ENCODE data around the gene EYS.
"Not testable (repeated sequence)": the region's sequence is repeated elsewhere in the genome, so short reads cannot be mapped to it uniquely, and the experiment has no call there.

EYS gene

DNA sequence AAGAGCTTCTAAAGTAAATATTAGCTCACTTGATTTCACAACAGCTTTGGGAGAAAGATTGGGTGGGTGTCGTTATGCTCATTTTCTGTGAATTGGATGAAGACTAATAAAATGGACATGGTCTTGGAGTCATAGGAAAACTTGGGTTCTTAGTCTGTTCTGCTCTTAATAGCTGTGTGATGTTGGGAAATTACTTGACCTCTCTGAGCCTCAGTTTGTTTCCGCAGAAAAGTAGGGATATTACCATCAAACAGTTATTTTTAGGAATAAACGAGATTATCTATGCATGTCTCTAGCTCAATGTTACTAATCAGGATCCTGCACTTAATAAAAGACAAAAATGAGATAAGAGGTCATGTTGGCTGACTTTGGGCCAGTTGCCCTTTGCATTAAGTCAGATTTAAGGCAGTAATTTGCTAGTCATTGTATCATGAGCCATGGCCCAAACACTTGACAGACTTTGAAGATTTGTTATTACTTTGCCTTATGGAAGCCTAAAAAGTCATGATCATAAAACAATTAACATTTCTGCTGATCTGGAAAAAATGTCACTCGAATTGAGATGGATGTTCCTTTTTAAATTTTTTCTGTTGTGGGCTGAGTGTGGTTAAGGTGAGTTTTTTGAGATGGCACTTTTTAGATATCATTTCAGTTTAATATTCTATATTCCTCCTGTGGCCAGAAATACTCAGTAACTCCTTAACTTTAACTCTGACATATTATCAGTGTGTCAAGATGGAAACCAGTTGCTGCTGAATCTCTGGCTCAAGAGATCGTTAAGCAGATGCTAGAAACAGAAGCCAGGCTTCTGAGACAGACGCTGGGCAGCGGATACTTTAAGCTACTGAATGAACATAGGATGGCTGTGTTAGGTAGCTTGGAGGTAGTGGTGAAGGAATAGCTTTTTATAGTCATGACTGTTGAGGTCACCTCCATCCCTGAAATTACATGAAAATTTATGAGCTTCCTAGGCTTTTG lies 1779.8 kb downstream of the EYS start:
- no peak for DNase-seq

DNA sequence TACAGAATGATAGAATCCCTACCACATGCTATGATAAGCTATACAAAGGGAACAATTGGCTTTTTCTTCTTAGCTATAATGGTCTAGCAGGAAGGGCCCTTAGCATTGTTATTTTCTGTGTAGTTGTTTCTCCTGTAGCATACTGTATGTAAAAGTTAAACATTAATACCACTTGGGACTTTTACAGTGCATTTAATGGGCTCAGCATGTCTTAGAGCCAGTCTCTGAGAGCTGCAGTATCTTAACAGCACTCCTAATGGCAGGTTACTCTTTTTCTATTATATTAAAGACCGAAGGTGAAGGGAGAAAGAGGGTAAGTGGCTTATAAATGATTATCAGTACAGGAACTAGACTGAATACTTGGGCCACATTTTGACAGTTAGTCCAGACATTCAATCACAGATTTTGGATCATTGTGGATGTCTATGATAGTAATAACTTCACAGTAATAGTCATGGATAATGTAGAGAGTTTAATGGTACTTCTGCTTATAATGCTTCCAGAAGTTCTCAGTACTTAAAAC lies 1780.7 kb downstream of the EYS start:
- no peak for DNase-seq

DNA sequence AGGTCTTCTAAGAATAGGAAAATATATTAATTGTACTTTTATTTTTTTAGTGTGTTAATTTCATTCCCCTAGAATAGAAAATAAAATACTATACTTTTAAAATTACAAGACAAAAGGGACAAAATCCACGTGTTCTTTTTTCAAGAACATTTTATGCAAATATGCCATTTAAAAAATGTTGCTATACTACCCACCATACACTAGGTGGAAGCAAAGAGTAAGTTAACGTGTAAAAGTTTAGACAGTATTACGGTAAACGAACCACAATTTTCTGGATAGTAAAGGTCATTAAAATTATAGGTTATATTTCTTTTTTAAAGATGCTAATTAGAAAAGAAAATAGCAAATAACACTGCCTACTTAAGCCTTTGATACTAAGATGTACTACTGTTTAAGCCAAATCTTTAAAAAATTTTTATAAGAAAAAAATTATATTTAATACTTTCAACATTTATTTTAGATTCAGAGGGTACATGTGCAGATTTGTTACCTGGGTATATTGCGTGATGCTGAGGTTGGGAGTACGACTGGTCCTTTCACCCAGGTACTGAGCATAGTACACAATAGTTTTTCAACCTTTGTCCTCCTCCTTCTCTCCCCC lies 1783.8 kb downstream of the EYS start:
- DNase-seq: peak; percentile 61 to 64

DNA sequence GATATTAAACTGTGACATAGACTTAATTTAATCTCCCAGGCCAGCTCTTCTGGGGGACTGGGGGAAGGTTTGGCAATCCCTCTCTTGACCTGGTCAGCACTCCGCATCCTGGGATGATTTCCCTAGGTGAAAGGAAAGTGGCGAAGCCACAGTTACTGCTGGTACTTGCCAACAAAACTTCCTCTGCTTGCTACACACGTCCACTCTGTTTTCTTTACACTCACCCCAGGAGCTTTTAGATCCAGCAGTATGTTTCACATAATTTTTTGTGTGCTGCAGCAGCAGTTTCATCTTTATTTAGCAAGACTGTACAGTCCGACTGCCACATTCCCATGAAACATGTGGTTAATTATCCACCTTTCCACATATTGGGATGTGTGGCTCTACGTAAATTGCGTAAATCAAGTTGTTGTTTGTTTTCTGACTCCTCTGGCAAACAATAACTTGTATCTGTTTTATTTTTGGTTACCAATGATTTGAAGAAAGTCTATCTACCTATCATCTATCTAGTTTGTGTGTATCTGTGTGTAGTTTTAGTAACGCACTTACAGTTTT lies 1787.4 kb downstream of the EYS start:
- no peak for DNase-seq

DNA sequence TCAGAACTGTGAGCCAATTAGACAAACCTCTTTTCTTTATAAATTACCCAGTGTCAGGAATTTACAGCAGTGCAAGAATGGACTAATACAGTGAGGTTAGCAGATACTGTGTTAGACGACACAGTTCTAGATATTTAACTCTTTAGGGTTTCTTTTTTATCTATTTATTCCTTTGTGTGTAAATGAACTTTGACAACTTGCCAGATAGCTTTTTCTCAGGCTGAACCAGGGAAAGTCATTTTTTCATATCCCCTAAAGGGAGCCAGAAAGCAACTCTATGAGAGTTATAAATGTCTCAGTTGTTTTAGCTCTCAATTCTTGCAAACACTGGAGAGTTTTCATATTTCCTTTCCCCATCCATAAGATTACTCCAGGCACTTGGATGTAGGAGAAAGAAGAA lies 1794.1 kb downstream of the EYS start:
- no peak for DNase-seq

DNA sequence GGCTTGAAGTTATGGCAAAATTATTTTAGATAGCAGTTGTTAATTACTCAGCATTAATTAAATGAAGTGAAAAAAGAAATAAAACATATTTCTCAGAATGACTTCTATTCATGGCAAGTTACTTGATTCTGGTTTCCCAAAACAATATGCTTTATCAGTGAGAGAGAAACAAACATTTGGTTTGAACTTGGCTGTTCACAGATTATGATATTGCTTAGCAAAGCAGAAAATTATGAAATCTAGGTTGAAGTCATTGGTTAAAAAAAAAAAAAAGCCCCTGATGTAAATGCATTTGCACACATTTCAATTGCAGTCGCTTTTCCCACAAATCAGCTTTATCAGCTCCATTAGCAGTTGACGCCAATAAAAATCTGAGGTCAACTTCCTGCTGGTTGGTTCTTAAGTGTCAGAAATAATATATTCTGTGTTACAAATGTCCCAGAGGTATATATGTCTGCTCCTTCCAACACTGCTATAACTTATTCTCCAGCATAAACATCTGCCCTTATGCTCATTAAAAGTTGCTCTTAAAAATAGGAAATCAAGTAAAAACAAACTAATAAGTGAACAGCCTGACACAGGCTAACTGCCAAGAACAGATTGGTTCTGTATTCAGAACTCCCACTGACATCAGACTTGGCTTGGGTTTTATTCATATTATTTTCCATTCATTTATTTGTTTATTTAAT lies 1796.0 kb downstream of the EYS start:
- no peak for DNase-seq

DNA sequence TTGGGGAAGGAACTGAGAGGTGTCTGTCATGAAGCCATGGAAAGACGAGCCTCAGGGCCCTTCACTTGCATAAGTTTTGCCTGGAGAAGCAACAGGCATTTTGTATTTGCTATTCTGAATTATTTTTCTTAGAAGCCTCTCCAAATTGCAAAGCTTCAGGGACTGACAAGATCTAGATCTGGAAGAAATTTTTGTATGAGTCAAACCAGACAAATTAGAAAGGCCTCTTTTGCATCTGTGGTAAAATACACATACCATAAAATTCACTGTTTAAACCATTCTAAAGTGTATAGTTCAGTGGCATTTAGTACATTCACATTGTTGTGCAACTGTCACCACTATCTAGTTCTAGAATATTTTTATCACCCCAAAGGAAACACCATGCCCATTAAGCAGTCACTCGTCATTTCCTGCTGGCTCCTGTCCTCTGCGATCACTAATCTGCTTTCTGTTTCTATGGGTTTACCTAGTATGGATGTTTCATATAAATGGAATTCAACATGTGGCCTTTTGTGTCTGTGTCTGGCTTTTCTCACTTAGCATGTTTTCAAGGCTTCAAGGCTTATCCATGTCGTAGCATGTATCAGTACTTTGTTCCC lies 1802.3 kb downstream of the EYS start:
- DNase-seq: no peak

DNA sequence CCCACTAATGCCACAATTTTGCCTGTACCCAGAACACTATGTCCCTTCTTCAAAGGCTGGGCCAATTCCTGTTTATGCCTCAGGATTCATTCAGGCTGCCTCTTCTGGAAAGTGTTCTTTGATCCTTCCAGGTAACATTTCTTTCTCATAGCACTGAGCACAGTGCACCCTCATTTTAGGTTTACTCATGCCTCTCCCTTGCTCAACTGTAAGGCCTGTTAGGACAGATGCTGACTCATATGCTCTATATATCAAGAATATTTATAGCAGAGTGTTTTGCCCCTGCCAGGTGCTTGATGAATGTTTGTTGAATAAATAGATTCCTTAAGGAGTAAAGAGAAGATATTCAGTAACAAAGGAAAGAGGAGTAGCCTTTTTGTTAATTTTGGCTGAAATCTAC lies 1807.5 kb downstream of the EYS start:
- no peak for DNase-seq

DNA sequence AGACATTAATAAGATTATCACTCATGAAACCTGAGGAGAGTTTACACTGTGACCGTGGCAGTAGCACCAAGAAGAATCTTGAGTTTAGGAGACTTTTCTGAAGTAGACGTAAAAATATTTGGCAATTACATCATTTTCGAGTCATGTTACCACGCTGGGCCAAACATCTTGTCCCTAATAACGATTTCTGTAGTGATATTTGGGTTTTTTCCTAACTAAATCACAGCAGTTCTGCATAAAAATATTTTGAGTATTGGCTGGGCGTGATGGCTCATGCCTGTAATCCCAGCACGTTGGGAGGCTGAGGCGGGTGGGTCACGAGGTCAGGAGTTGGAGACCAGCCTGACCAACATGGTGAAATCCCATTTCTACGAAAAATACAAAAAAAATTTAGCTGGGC lies 1809.1 kb downstream of the EYS start:
- DNase-seq: no peak

DNA sequence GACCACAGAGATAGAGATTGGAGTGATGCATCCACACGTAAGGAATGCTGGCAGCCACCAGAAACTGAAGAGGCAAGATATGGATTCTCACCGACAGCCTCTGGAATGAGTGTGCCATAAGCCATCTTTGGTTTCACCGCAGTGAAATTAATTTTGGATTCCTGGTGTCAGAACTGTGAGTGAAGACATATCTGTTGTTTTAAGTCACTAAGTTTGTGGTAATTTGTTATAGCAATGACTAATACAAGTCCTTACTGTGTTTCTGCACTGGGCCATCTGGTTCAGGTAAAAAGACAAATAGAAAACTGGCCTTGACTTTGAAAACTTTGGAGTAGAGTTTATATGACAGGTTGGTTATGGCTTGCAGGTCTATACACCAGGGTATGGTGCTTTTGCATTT lies 1809.6 kb downstream of the EYS start:
- no peak for DNase-seq

DNA sequence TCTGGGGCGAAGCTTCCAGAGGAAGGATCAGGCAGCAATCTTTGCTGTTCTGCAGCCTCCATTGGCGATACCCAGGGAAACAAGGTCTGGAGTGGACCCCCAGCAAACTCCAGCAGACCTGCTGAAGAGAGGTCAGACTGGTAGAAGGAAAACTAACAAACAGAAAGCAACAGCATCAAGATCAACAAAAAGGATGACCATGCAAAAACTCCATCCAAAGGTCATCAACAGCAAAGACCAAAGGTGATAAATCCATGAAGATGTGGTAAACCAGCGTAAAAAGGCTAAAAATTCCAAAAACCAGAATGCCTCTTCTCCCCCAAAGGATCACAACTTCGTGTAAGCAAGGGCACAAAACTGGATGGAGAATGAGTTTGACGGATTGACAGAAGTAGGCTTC lies 1818.6 kb downstream of the EYS start:
- DNase-seq: no peak

DNA sequence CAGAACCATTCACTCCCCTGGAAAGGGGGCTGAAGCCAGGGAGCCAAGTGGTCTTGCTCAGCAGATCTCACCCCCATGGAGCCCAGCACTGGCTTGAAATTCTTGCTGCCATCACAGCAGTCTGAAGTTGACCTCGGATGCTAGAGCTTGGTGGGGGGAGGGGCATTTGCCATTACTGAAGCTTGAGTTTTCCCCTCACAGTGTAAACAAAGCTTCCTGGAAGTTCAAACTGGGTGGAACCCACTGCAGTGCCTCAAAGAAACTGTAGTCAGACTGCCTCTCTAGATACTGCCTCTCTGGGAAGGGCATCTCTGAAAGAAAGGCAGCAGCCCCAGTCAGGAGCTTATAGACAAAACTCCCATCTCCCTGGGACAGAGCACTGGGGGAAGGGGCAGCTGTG lies 1819.2 kb downstream of the EYS start:
- not testable (repeated sequence) for DNase-seq

DNA sequence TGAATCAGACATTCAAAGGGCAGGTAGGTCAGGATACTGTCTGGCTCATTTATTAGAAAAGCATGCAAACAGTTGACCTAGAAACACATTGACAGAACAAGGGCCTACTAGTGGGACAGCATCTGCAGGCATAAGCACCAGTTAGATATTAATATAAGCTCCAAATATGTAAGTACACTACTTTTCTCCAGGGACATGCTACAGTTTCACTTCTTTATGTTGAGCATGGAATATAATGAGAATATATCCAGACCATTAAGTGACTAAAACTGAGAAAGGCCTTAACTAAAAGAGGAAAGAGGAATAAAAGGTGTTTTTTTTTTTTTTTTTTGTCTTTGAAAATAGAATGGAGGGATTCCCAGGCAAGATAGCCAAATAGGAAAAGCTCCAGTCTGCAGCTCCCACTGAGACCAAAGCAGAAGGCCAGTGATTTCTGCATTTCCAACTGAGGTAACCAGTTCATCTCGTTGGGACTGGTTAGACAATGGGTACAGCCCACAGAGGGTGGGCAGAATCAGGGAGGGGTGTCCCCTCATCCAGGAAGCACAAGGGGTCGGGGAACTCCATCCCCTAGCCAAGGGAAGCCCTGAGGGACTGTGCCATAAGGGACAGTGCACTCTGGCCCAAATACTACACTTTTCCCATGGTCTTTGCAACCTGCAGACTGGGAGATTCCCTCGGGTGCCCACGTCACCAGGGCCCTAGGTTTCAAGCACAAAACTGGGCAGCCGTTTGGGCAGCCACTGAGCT lies 1819.8 kb downstream of the EYS start:
- no peak for DNase-seq

DNA sequence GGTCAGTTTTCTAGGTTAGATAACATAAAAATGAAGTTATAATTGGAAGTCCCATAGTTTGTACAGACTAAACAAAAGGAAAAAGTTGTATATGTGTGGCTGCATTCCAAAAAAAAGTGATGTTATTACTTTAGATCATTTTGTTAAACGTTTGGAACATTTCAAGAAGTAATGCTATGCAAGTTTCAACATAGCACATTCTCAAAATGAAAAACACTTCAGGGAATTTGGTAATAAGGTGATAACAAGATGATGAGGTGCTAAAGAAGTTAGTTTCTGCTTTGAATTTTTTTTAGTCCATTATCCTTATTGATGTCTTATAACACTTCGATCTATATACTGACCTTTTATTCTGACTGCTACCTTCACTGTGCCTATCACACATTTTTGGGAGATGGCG lies 1820.7 kb downstream of the EYS start:
- no peak for DNase-seq

DNA sequence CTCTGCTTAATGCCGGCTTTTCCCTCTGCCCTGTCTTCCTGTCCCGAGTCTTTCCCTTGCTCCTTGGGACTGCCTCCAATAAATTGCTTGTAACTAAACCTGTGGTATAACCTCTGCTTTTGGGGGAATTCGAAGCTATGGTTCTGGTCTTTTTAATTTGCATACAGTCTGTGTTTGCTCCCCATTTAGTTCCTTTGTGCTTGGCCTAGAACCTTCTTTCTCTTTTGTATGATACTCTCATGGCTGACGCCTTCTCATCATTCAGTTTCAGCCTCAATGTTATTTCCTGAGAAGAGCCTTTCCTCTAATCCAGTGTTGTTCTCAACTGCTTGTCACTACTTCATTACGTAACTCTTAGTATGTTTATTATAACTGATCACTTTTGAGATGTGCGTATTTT lies 1823.4 kb downstream of the EYS start:
- DNase-seq: no peak

DNA sequence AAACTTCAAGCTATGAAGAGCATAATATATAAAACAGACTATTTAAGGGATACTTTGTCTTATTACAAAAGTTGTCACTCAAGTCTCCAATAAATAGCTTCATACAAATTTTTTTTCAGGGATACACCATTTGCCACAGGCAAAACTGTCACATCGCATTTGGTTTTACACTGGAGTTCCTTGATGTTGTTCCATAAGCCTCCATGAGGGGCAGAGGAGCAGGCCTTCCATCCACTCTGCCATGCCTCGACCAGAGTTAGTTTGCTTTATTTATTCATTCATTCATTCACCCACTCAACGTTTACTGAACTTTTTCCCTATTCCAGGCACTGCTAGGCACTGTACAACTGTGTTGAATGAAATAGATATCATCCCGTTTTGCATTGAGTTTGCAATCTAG lies 1824.8 kb downstream of the EYS start:
- peak in 1 of 2 experiments; percentile 10 for DNase-seq

DNA sequence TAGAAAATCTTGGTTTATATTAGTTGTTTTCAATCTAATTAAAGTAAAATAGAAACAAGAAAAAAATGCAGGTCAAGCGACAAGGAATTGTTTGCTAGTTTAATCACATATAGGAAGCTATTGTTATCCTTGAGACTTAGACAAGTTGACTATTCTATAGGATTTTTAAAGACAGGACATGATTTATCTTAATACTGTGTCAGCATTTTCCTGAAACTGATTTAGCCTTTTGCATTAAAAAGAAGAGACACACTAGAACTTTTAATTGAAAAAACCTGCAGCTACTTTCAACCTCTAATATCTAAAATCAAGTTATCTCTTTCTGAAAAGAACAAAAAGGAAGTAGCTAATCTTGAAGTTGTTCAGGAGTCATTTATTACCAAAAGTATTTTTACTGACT lies 1825.2 kb downstream of the EYS start:
- no peak for DNase-seq

DNA sequence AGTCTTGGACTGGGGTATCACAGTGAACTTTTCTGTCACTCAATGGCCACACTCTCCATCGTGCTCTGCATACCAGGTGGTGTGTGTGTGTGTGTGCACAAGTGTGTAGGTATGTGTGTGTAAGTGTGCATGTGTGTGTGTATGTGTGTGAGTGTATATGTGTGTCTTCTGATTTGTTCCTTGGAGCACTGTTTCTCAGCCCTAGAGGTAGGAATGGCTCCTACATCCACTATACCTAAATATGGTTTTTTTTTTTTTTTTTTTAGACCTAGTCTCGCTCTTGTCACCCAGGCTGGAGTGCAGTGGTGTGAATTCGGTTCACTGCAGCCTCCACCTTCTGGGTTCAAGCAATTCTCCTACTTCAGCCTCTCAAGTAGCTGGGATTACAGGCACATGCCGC lies 1834.8 kb downstream of the EYS start:
- DNase-seq: no peak

DNA sequence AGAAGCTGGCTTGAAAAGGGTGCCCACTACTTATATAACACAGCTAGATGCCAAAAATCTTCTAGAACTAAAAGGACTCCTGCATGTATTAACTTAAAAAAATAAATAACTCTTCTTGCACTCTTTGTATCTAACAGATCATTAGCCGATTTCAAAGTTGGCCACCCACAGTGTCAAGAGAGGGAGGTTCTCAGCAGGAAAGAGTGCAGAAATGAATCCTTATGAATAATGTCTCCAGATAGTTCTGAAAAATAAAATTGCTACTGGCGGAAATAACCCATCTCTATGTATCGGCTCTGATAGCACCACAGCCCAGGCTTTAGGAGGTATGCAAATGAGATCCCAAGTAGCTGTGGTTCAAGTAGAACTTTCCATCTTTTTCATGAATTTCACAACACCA lies 1838.7 kb downstream of the EYS start:
- no peak for DNase-seq

DNA sequence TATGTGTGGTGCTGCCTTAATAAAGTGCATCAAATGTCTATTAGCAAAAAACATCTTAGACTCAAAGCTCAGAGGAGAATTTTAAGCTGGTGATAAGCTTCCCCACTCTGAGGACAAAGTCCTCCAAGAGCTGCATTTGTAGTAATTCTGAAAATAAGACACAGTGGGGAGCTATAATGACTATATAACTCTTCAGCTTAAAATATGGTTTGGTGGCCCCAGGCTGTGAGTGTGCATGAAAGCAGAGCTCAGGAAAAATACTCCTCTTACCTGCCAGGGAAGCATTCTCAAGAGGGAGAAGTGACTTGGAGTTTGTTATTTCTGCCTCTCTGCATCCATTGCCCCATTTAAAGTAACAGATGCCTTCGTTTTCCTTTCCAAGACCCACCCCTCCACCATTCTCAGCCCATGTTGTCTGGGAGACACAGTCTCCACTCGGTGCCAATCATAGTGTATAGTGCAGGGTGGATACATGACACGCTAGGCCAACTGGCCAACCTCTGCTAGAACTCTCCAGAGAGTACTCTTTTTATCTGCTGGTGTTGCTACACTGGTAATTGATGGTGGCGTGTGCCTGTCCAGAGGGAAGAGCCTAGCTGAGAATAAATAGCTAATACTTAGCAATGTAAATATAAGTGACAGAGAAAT lies 1842.2 kb downstream of the EYS start:
- no peak for DNase-seq

DNA sequence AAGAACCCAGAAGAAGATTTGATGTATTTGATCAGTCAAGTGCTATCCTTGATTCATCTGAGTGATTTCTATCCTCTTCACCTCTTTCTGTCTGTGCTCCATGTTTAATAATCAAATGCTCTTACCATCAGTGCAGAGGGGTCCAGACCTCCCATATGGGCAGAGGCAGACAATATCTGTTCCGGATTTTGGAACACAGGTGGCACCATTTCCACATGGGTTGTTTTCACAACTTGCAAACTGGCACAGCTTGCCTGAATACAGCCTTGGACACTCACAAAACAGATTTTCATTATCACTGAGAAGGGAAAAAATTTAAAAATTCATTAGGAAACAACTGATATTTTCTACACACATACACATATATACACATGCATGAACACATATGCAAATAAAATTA lies 1843.0 kb downstream of the EYS start:
- DNase-seq: no peak
